GM12872 (cell line): ENCODE data around the gene NALCN.

ENCODE experiments used
- TF ChIP-seq, protein P1 (sequence below): IDR thresholded peaks from 3 replicates; pipeline ENCODE4 v1.5.1; 2011; ENCODE audit warnings: low read depth, mild to moderate bottlenecking, low read length, moderate library complexity; ENCODE audit not compliant: insufficient read depth

NALCN gene

DNA sequence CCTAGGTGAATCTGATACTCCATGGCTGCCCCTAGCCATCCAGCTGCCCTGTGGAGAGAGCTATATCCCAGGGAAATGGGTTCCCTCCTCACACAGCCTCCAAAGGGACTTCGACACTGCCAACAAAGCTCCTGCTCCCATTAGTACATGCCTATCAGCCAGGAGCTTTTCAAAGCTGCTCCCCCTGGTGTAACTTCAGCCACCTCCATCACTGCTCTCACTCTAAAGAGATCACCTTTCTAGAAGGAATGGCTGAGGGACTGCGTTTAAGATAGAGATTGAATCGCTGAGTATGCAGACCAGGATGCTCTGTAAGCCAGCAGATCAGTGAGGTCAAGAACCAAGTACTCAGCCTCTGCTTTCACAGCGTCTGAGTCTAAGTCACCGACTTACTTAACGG lies 213.7 kb downstream of the NALCN start:
- TF ChIP-seq, protein P1, sequence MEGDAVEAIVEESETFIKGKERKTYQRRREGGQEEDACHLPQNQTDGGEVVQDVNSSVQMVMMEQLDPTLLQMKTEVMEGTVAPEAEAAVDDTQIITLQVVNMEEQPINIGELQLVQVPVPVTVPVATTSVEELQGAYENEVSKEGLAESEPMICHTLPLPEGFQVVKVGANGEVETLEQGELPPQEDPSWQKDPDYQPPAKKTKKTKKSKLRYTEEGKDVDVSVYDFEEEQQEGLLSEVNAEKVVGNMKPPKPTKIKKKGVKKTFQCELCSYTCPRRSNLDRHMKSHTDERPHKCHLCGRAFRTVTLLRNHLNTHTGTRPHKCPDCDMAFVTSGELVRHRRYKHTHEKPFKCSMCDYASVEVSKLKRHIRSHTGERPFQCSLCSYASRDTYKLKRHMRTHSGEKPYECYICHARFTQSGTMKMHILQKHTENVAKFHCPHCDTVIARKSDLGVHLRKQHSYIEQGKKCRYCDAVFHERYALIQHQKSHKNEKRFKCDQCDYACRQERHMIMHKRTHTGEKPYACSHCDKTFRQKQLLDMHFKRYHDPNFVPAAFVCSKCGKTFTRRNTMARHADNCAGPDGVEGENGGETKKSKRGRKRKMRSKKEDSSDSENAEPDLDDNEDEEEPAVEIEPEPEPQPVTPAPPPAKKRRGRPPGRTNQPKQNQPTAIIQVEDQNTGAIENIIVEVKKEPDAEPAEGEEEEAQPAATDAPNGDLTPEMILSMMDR: no peak

GRCh38 chr13:101190976-101191375 lies 225.3 kb downstream of the NALCN start:
- TF ChIP-seq, protein P1: no peak

DNA sequence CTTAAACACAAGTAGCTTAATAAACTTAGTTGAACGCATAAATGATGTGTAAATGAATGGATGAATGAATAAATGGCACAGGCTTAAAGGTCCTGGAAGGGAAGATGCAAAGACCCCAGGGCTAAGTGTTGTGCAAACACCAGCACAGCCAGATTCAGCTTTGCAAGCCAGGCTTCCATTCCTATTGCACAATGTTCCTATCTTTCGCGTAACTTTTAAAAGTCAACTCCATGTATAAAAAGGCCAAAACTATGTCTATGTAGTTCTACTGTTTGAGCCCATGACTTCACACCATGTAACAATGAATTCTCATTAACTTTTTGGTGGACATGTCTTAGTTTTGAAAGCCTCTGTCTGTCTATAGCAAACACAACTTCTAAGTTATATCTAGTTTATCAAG lies 226.0 kb downstream of the NALCN start:
- TF ChIP-seq, protein P1: no peak

DNA sequence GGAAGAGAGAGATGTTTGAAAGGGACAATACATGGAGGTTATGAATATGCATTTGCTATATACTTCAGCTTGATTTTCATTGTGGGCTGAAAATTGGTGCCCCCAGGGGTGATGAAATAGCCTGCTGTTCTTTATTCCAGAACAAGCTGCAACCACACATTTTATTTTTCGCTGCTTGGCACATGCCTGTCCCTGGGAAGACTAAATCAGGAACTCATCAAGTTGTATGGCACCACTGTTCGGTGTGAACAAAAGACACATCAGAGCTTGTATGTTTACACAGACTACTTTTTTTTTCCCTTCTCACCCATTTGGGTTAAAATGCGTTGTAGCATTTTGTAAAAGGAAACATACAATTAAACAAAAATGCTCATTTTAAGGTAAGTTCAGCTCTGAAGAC lies 230.7 kb downstream of the NALCN start:
- TF ChIP-seq, protein P1: no peak

- TF ChIP-seq, protein P1: no peak
Measured at GRCh38 chr13:101181076-101181685, 235.1 kb downstream of the NALCN start.

- TF ChIP-seq, protein P1: no peak
Measured at GRCh38 chr13:101179021-101179420, 237.3 kb downstream of the NALCN start.

DNA sequence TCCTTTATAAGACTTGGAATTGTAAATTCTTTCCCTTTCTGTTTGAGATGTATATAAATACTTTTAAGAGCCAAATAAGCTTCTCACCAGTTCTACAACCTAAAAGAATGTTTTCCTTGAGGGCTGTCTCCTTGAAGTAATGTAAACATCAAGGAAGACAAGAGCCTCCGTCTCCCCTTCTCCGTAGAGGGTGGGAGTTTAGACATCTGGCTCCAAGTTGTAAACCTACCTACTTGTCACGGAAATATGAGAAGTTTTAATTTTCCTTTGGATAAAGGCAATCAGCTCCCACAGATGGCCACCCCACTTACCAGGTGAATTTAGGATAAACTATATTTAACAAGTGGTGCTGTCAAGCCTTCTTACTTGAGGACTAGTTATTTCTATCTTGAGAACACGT lies 237.9 kb downstream of the NALCN start:
- TF ChIP-seq, protein P1: no peak
